A549 (cell line): ENCODE measurements around the gene RPL13A. TPM values are rescaled to one million over a fixed set of nuclear protein-coding genes. Genes with fewer than 3 reads are reported as not detected.
A peak's percentile ranks its signal among the peaks of the same experiment; 100 is the strongest.

Experiments
- ATAC-seq, 2 experiments: fragments of 200-7000 bp in 1 of 2; fragments of >200 bp in 1 of 2; cut with Nextera tagmentation in 1 of 2; cut with Tn5 transposase in 1 of 2; 3 replicates each; pipeline versions ENCODE4 v1.8.0 to v1.9.1; 2018 to 2020; ENCODE audit warnings: mild to moderate bottlenecking in 1 of 2, moderate library complexity in 1 of 2
- CTCF ChIA-PET: fragments of 300-600 bp; sonication (Branson Sonifier 250); formaldehyde crosslinking; extraction: SDS; loops from one replicate; lab custom pipeline; 2021; ENCODE audit warnings: antibody characterized with exemption, inconsistent platforms; lab: Yijun Ruan, JAX
- POLR2A ChIA-PET: fragments of 350-600 bp; formaldehyde crosslinking; extraction: SDS; loops from one replicate; lab custom pipeline; 2021; ENCODE audit warnings: antibody characterized with exemption, inconsistent platforms; lab: Yijun Ruan, JAX
- DNase-seq, 2 experiments: peaks; one replicate each; pipeline versions ENCODE4 v3.0.0 to v3.0.0-alpha.2; 2011 to 2016; ENCODE audit warnings: low read depth in 1 of 2, low spot score in 1 of 2
- FAIRE-seq: peaks from 2 replicates; lab custom pipeline; 2011; peaks lifted over from hg19 to GRCh38; lab: Jason Lieb, UNC
- H3K27ac ChIP-seq, 2 experiments: fragments of >200 bp; sonication (Bioruptor Twin); formaldehyde crosslinking; 3 replicates each; pipeline ENCODE4 v1.5.1; 2016 to 2017
- H3K4me1 ChIP-seq: fragments of >200 bp; sonication (Bioruptor Twin); formaldehyde crosslinking; 3 replicates; pipeline ENCODE4 v1.6.1; 2016
- H3K4me2 ChIP-seq: fragments of >200 bp; sonication (Bioruptor Twin); formaldehyde crosslinking; 3 replicates; pipeline ENCODE4 v1.6.1; 2016
- H3K4me3 ChIP-seq: fragments of >200 bp; sonication (Bioruptor Twin); formaldehyde crosslinking; 3 replicates; pipeline ENCODE4 v1.5.1; 2016
- H3K9me3 ChIP-seq: fragments of >200 bp; sonication (Bioruptor Twin); formaldehyde crosslinking; 3 replicates; pipeline ENCODE4 v1.6.1; 2016
- BHLHE40 ChIP-seq: IDR thresholded peaks from 2 replicates; pipeline ENCODE4 v1.6.1; 2012; ENCODE audit warnings: low read depth, low read length, inconsistent platforms
- CBX2 ChIP-seq: fragments of 200-600 bp; sonication (generic); IDR thresholded peaks from 2 replicates; pipeline ENCODE4 v1.6.1; 2016; ENCODE audit warnings: low read depth, mild to moderate bottlenecking, borderline replicate concordance
- CEBPB ChIP-seq, 2 experiments: fragments of >200 bp in 1 of 2; sonication (Bioruptor Twin) in 1 of 2; formaldehyde crosslinking in 1 of 2; IDR thresholded peaks; 2 replicates each; pipeline ENCODE4 v1.6.1; 2012 to 2016
- EHMT2 ChIP-seq: fragments of 200-600 bp; sonication (generic); IDR thresholded peaks from 2 replicates; pipeline ENCODE4 v1.6.1; 2016; ENCODE audit warnings: antibody characterized with exemption, low read depth, mild to moderate bottlenecking, moderate library complexity
- EP300 ChIP-seq, 2 experiments: fragments of >200 bp; sonication (Bioruptor Twin); formaldehyde crosslinking; IDR thresholded peaks; 2 replicates in 1 of 2; 3 replicates in 1 of 2; pipeline ENCODE4 v1.6.1; 2016 to 2017
- FOSB ChIP-seq: fragments of 250-450 bp; sonication (Bioruptor Pico); IDR thresholded peaks from 2 replicates; pipeline ENCODE4 v1.5.0; 2020; ENCODE audit warnings: mild to moderate bottlenecking, moderate library complexity
- HMGXB4 ChIP-seq: fragments of 250-450 bp; sonication (Bioruptor Pico); IDR thresholded peaks from 2 replicates; pipeline ENCODE4 v1.5.0; 2021; ENCODE audit warnings: mild to moderate bottlenecking, moderate library complexity, borderline replicate concordance
- HOXA7 ChIP-seq: fragments of 250-450 bp; sonication (Bioruptor Pico); IDR thresholded peaks from 2 replicates; pipeline ENCODE4 v1.5.0; 2020; ENCODE audit warnings: mild to moderate bottlenecking, moderate library complexity
- HOXB5 ChIP-seq: fragments of 250-450 bp; sonication (Bioruptor Pico); IDR thresholded peaks from 2 replicates; pipeline ENCODE4 v1.5.0; 2020; ENCODE audit warnings: mild to moderate bottlenecking, moderate library complexity
- JUNB ChIP-seq: fragments of >200 bp; sonication (Bioruptor Twin); formaldehyde crosslinking; IDR thresholded peaks from 2 replicates; pipeline ENCODE4 v1.6.1; 2016
- NFE2L2 ChIP-seq: fragments of 150-350 bp; conservative IDR thresholded peaks from 2 replicates; pipeline ENCODE4 v1.6.1; 2014; ENCODE audit warnings: low read length
- POLR2AphosphoS2 ChIP-seq: conservative IDR thresholded peaks from 2 replicates; pipeline ENCODE4 v1.6.1; 2012; ENCODE audit warnings: low read length, improper control_type of control experiment, inconsistent platforms
- RARB ChIP-seq: fragments of 250-450 bp; sonication (Bioruptor Pico); IDR thresholded peaks from 2 replicates; pipeline ENCODE4 v1.8.0; 2021; ENCODE audit warnings: mild to moderate bottlenecking, moderate library complexity
- REST ChIP-seq: fragments of 200-600 bp; sonication (generic); IDR thresholded peaks from 2 replicates; pipeline ENCODE4 v1.6.1; 2016; ENCODE audit warnings: antibody characterized with exemption, mild to moderate bottlenecking, moderate library complexity
- RNF2 ChIP-seq: fragments of 200-600 bp; sonication (generic); IDR thresholded peaks from 2 replicates; pipeline ENCODE4 v1.6.1; 2016; ENCODE audit warnings: low read depth, mild to moderate bottlenecking, antibody characterized with exemption, moderate library complexity, borderline replicate concordance
- ZFP36 ChIP-seq: fragments of 450-650 bp; IDR thresholded peaks from 2 replicates; pipeline ENCODE4 v1.6.1; 2014; ENCODE audit warnings: borderline replicate concordance; ENCODE audit not compliant: partially characterized antibody
- ZNF302 ChIP-seq: fragments of 250-450 bp; sonication (Bioruptor Pico); IDR thresholded peaks from 2 replicates; pipeline ENCODE4 v1.9.0; 2021; ENCODE audit warnings: inconsistent platforms, mild to moderate bottlenecking, moderate library complexity
- ZSCAN20 ChIP-seq: fragments of 250-450 bp; sonication (Bioruptor Pico); IDR thresholded peaks from 2 replicates; pipeline ENCODE4 v1.8.0; 2022; ENCODE audit warnings: mild to moderate bottlenecking, moderate library complexity
- WGBS: methylation state at CpG from one replicate; pipeline ENCODE4 v1.1.6; 2017; ENCODE audit errors: missing lambda C conversion rate; 5-methylcytosine and 5-hydroxymethylcytosine counted together
- polyA plus RNA-seq, 4 experiments: library from polyadenylated mRNA; depleted of rRNA in 3 of 4; stranded (reverse); fragments of >200 nt; fragmentation: RNase III in 1 of 4; extraction: RNeasy Plus Mini Kit Qiagen cat#74134 plus additional on column Dnase treatment in 1 of 4; gene quantifications; 2 replicates in 3 of 4; 3 replicates in 1 of 4; pipeline ENCODE4 v1.2.3, GENCODE V29; 2011 to 2017
- TF ChIP-seq, protein P1 (sequence below): IDR thresholded peaks from 2 replicates; pipeline ENCODE4 v1.6.1; 2012; ENCODE audit warnings: low read depth, borderline replicate concordance
- TF ChIP-seq, protein P2 (sequence below): fragments of 450-650 bp; IDR thresholded peaks from 2 replicates; pipeline ENCODE4 v1.6.1; 2014; ENCODE audit warnings: antibody characterized with exemption
- TF ChIP-seq, protein P3 (sequence below): fragments of 250-450 bp; sonication (Bioruptor Pico); IDR thresholded peaks from 2 replicates; pipeline ENCODE4 v1.5.0; 2020; ENCODE audit warnings: low read depth, mild to moderate bottlenecking, moderate library complexity
- TF ChIP-seq, protein P4 (sequence below): IDR thresholded peaks from 2 replicates; pipeline ENCODE4 v1.6.1; 2012

Gene RPL13A
- polyA plus RNA-seq, 2 of the 4 experiments (the other 2 are of a cell fraction), result 3,595 to 5,410 TPM

GRCh38 chr19:49533551-49534488 lies 46.4 kb downstream of the RPL13A start (continued):
- no peak for TF ChIP-seq RARB (CRISPR knock-in tag)
- no peak for TF ChIP-seq CBX2
- TF ChIP-seq ZFP36, result no peak
- TF ChIP-seq ZSCAN20 (CRISPR knock-in tag), result no peak
- TF ChIP-seq, protein P1, sequence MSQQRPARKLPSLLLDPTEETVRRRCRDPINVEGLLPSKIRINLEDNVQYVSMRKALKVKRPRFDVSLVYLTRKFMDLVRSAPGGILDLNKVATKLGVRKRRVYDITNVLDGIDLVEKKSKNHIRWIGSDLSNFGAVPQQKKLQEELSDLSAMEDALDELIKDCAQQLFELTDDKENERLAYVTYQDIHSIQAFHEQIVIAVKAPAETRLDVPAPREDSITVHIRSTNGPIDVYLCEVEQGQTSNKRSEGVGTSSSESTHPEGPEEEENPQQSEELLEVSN, result peak; percentile 90
- TF ChIP-seq JUNB, result no peak
- TF ChIP-seq CEBPB (IDR thresholded peaks at IDR 0.05), result no peak
- TF ChIP-seq EHMT2, result no peak
- TF ChIP-seq, protein P2, sequence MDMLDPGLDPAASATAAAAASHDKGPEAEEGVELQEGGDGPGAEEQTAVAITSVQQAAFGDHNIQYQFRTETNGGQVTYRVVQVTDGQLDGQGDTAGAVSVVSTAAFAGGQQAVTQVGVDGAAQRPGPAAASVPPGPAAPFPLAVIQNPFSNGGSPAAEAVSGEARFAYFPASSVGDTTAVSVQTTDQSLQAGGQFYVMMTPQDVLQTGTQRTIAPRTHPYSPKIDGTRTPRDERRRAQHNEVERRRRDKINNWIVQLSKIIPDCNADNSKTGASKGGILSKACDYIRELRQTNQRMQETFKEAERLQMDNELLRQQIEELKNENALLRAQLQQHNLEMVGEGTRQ, result peak; percentile 72
- no peak for TF ChIP-seq NFE2L2
- no peak for TF ChIP-seq HOXA7 (CRISPR knock-in tag)
- no peak for TF ChIP-seq RNF2
- peak; percentile 95 for TF ChIP-seq BHLHE40
- TF ChIP-seq FOSB (CRISPR knock-in tag), result no peak
- TF ChIP-seq, protein P3, sequence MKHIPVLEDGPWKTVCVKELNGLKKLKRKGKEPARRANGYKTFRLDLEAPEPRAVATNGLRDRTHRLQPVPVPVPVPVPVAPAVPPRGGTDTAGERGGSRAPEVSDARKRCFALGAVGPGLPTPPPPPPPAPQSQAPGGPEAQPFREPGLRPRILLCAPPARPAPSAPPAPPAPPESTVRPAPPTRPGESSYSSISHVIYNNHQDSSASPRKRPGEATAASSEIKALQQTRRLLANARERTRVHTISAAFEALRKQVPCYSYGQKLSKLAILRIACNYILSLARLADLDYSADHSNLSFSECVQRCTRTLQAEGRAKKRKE (CRISPR knock-in tag), result no peak
- no peak for TF ChIP-seq ZNF302 (CRISPR knock-in tag)

- POLR2A ChIA-PET, result interaction anchor here (0.7 to 1.3 kb wide), 2 partner anchors 39 to 46 kb away, joined by 3 to 6 read pairs; partner anchors contain the start of gene NOSIP
- CTCF ChIA-PET, result interaction anchor here (0.6 to 7.1 kb wide), 12 partner anchors 11 to 143 kb away, joined by 3 to 84 read pairs (median 4); partner anchors contain the start of gene PIH1D1
- Histone ChIP-seq H3K9me3 (no peaks in the 10 kb centered on the region), H3K4me2 (peak overlapping the region; percentile 96), H3K4me1 (peaks cover 7% of the 10 kb centered on the region; the same call in 1 of the 3 replicates), H3K27ac (no peak overlapping the region), H3K4me3 (peak overlapping the region; percentile 58)
- DNase-seq (no peak), ATAC-seq (no peak), FAIRE-seq (no peak)
- WGBS, result 58% methylated on average over 8 of the region's 8 CpGs
- TF ChIP-seq POLR2AphosphoS2 (no peak), HMGXB4 (CRISPR knock-in tag) (no peak), EP300 (IDR thresholded peaks at IDR 0.05) (no peak), REST (no peak), HOXB5 (CRISPR knock-in tag) (no peak)
- TF ChIP-seq, protein P4, sequence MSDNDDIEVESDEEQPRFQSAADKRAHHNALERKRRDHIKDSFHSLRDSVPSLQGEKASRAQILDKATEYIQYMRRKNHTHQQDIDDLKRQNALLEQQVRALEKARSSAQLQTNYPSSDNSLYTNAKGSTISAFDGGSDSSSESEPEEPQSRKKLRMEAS, result no peak
Observed at GRCh38 chr19:49534632-49535385, 47.4 kb downstream of the RPL13A start.
